NCI-H82 treated with DMSO at 0.1 percent for 48 hours (cell line): ENCODE data around the gene HP.
"Not testable (repeated sequence)": the region's sequence is repeated elsewhere in the genome, so short reads cannot be mapped to it uniquely, and the experiment has no call there.

Experiments
- DNase-seq: peaks from one replicate; lab custom pipeline; 2025; ENCODE audit not compliant: unreplicated experiment; lab: John Stamatoyannopoulos, UW

Gene HP

GRCh38 chr16:72054254-72054847, at the start of gene HP:
Gene HP (plus strand): TSS chr16:72054505. CDS start chr16:72054653, 148 bp downstream.
- DNase-seq, result not testable (repeated sequence)

GRCh38 chr16:72008065-72008423, 46.3 kb upstream of the HP start:
- DNase-seq, result not testable (repeated sequence)

GRCh38 chr16:72008424-72009216, 45.7 kb upstream of the HP start, which contains the start of gene DHODH:
Gene DHODH (plus strand): TSS chr16:72008744. CDS start chr16:72008765, 21 bp downstream.
- DNase-seq, result peak; percentile 86

- DNase-seq, result no peak
Measured at GRCh38 chr16:72009779-72010178, 44.5 kb upstream of the HP start.

- no peak for DNase-seq
Measured at GRCh38 chr16:72012607-72013006, 41.7 kb upstream of the HP start.

GRCh38 chr16:72013389-72013788, 40.9 kb upstream of the HP start:
- DNase-seq, result no peak

- peak; percentile 11 for DNase-seq
Measured at GRCh38 chr16:72013888-72014581, 40.3 kb upstream of the HP start.

GRCh38 chr16:72014675-72015074, 39.6 kb upstream of the HP start:
- no peak for DNase-seq

- no peak for DNase-seq
Measured at GRCh38 chr16:72015124-72015523, 39.2 kb upstream of the HP start.

- no peak for DNase-seq
Measured at GRCh38 chr16:72018470-72018869, 35.8 kb upstream of the HP start.

GRCh38 chr16:72021043-72021442, 33.3 kb upstream of the HP start:
- DNase-seq, result no peak

GRCh38 chr16:72022127-72022526, 32.2 kb upstream of the HP start:
- DNase-seq, result no peak

- DNase-seq, result no peak
Measured at GRCh38 chr16:72023962-72024361, 30.3 kb upstream of the HP start.

- no peak for DNase-seq
Measured at GRCh38 chr16:72024862-72025382, 29.4 kb upstream of the HP start.

GRCh38 chr16:72025404-72026114, 28.7 kb upstream of the HP start:
- DNase-seq, result no peak

GRCh38 chr16:72027669-72028378, 26.5 kb upstream of the HP start:
- no peak for DNase-seq

- no peak for DNase-seq
Measured at GRCh38 chr16:72029567-72030271, 24.6 kb upstream of the HP start.

- DNase-seq, result no peak
Measured at GRCh38 chr16:72033437-72033836, 20.9 kb upstream of the HP start.

GRCh38 chr16:72036098-72036497, 18.2 kb upstream of the HP start:
- DNase-seq, result no peak

GRCh38 chr16:72042157-72042660, 12.1 kb upstream of the HP start:
- DNase-seq, result no peak
